HG03108 (cell line): ENCODE data around the gene ZNF174.

Source experiments
- ATAC-seq: cut with Tn5 transposase; IDR thresholded peaks from one replicate; pipeline ENCODE4 v1.9.1; 2021; ENCODE audit warnings: moderate library complexity; ENCODE audit not compliant: unreplicated experiment

Gene ZNF174

GRCh38 chr16:3400779-3401688 is at the start of gene ZNF174, which contains the start of gene ZSCAN32:
Gene ZNF174, plus strand, starts transcription at chr16:3401215. Its CDS starts 790 bp downstream, at chr16:3402005.
Gene ZSCAN32, minus strand, starts transcription at chr16:3401004. Its CDS starts 3,447 bp downstream, at chr16:3397557.
- peak; percentile 98 for ATAC-seq

- ATAC-seq, result no peak
Observed at GRCh38 chr16:3355589-3355988, 45.4 kb upstream of the ZNF174 start, which contains the start of gene OR2C1. Gene OR2C1, plus strand, starts transcription at chr16:3355889. Its CDS starts 52 bp downstream, at chr16:3355941.

- no peak for ATAC-seq
Observed at GRCh38 chr16:3356118-3356517, 44.9 kb upstream of the ZNF174 start.

- no peak for ATAC-seq
Observed at GRCh38 chr16:3358871-3359270, 42.1 kb upstream of the ZNF174 start.

- no peak for ATAC-seq
Observed at GRCh38 chr16:3362931-3363330, 38.1 kb upstream of the ZNF174 start.

GRCh38 chr16:3363793-3364192 is 37.2 kb upstream of the ZNF174 start:
- no peak for ATAC-seq

GRCh38 chr16:3364774-3365427 is 36.1 kb upstream of the ZNF174 start:
- ATAC-seq, result no peak

GRCh38 chr16:3369073-3369472 is 31.9 kb upstream of the ZNF174 start:
- ATAC-seq, result no peak

- no peak for ATAC-seq
Observed at GRCh38 chr16:3375680-3376079, 25.3 kb upstream of the ZNF174 start.

GRCh38 chr16:3377917-3378316 is 23.1 kb upstream of the ZNF174 start:
- ATAC-seq, result no peak

GRCh38 chr16:3383045-3383448 is 18.0 kb upstream of the ZNF174 start:
- ATAC-seq, result no peak

- no peak for ATAC-seq
Observed at GRCh38 chr16:3388325-3388724, 12.7 kb upstream of the ZNF174 start.

GRCh38 chr16:3389663-3390338 is 11.2 kb upstream of the ZNF174 start:
- ATAC-seq, result no peak

GRCh38 chr16:3400446-3400778 is 603 bp upstream of the ZNF174 start:
- ATAC-seq, result no peak

- no peak for ATAC-seq
Observed at GRCh38 chr16:3401719-3402397, 843 bp downstream of the ZNF174 start.

- no peak for ATAC-seq
Observed at GRCh38 chr16:3408561-3409197, 7.7 kb downstream of the ZNF174 start.

GRCh38 chr16:3413730-3414379 is 12.8 kb downstream of the ZNF174 start:
- no peak for ATAC-seq

GRCh38 chr16:3431779-3432219 is 30.8 kb downstream of the ZNF174 start:
- no peak for ATAC-seq

- no peak for ATAC-seq
Observed at GRCh38 chr16:3434373-3434772, 33.4 kb downstream of the ZNF174 start.

GRCh38 chr16:3439637-3440036 is 38.6 kb downstream of the ZNF174 start:
- no peak for ATAC-seq
